ENCODE data around the gene NEMP1.

DNA sequence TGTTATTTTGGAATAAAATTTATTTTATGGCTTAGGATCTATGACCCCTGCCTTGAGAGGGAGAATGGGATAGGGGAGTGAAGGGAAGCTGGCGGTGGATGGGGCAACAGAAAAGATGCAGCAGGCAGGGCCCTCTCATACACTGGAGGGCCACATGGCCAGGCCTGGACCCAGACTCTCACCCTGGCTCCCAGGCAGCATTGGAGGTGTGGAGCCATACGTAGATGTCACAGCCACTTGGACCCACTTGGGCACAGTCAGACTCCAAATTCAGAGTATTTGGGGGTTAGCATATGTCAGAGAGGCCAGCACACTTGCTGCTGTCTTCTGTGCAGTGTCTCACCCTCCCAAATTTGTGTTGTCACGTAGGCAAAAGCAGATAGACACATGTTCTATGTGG lies 16.8 kb upstream of the NEMP1 start:
- TF ChIP-seq POLR2A (IDR thresholded peaks at IDR 0.05) = no peak
- TF ChIP-seq, protein P1, sequence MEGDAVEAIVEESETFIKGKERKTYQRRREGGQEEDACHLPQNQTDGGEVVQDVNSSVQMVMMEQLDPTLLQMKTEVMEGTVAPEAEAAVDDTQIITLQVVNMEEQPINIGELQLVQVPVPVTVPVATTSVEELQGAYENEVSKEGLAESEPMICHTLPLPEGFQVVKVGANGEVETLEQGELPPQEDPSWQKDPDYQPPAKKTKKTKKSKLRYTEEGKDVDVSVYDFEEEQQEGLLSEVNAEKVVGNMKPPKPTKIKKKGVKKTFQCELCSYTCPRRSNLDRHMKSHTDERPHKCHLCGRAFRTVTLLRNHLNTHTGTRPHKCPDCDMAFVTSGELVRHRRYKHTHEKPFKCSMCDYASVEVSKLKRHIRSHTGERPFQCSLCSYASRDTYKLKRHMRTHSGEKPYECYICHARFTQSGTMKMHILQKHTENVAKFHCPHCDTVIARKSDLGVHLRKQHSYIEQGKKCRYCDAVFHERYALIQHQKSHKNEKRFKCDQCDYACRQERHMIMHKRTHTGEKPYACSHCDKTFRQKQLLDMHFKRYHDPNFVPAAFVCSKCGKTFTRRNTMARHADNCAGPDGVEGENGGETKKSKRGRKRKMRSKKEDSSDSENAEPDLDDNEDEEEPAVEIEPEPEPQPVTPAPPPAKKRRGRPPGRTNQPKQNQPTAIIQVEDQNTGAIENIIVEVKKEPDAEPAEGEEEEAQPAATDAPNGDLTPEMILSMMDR (IDR thresholded peaks at IDR 0.05 in 8 of 11, conservative IDR thresholded peaks at IDR 0.05 in 3 of 11) = no peak
